Stimulated activated CD4-positive, alpha-beta T cell treated with anti-CD3 and anti-CD28 coated beads, Interleukin-2, amount 100 ng/mL, for 4 hours (primary cell): ENCODE measurements around the gene SRGAP2B.
"Not testable (repeated sequence)": the region's sequence is repeated elsewhere in the genome, so short reads cannot be mapped to it uniquely, and the experiment has no call there.

Source experiments
- DNase-seq: peaks from one replicate; pipeline ENCODE4 v3.0.0-alpha.2; 2020; ENCODE audit warnings: low read depth

The SRGAP2B gene

DNA sequence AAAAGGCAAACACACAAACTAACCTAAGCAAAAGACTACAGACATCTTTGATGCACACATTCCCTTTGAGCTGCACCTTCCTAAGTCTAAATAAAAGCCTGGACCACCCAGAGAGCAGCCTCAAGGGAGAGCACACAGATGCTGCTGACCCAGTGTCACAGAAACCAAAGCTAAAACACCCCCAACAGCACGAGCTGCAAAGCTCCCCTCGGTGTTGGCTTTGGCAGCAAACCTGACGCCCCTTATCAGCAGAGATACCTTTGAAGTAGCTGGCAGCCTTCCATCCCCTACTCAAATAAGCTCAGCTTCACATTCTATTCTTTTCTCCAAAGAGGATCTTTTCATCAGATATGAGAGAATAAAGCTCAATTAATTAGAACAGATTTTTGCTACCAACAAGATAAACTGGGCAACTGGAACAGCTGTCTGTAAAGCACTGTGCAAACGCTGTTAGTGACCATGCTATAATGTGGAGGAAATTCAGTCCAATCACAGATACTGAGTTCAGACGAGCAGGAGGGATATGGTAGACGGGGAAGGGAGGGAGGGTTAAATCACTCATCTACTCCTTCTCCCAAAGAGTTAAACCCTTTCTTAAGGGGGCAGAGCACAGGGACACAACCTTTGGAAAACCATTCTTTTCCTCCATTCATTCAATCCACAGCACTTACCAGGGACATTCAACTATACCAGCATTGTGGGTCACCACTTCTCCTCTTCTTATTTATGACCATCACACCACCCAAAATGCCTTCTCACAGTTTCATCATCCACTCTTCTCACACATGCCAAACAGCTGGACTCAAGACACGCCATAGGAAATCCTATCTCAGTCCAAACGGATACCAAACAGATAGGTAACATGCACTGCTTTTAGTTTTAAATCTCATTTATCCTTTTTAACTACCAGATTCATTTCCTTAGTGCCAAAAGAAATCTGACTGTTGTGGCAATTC lies 148.3 kb downstream of the SRGAP2B start:
- not testable (repeated sequence) for DNase-seq

DNA sequence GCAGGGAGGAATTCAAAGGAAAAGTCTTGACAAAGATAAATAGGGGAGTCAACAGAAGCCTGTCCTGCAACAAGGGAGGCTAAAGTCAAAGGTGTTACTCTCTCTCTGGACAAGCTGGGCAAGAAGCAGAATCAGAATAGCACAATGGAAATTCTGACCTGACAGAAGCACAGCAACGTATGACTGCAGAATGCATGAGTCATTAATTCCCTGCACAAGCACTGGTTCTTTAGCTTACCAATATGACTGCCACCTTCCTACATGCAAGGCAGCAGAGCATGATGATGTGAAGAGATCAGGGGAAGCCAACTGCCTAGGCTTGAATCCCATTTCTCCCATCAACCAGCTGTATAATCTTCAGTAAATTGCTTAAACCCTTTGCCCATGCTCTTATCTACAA lies 153.4 kb downstream of the SRGAP2B start:
- not testable (repeated sequence) for DNase-seq

DNA sequence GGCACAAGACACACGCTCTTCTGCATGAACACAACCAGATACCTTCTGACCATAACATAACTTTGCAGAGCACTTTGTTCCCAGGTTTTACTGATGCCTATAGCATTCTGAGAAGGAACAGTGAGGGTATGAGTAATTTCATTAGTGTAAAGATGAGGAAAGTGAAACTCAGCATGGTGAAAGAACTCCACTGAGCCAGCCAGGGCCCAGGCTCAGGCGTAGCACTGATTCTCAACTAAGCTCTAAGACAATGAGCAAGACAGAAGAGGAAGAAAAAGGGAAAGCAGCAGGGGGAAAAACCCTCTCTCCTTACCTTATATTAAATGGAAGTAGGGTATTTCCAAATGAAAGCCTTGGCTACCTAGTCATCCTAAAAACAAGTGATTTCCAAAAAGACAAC lies 155.1 kb downstream of the SRGAP2B start:
- not testable (repeated sequence) for DNase-seq

DNA sequence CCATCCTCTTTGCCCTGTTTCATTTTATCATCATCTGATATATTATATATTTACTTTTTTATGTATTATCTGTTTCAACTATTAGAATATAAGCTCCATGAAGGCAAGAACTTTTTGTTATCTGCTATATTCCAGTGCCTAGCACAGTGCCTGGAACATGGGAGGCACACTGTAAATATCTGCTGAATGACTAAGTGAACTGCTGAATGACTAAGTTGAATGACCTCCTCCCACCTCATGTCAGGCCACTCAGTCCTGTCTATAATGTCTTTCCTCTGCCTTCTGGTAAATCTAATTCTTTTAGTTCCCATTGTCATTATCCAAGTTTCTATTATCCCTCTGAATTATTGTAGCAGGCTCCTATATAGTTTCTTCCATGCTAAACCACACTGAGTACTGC lies 156.5 kb downstream of the SRGAP2B start:
- not testable (repeated sequence) for DNase-seq

DNA sequence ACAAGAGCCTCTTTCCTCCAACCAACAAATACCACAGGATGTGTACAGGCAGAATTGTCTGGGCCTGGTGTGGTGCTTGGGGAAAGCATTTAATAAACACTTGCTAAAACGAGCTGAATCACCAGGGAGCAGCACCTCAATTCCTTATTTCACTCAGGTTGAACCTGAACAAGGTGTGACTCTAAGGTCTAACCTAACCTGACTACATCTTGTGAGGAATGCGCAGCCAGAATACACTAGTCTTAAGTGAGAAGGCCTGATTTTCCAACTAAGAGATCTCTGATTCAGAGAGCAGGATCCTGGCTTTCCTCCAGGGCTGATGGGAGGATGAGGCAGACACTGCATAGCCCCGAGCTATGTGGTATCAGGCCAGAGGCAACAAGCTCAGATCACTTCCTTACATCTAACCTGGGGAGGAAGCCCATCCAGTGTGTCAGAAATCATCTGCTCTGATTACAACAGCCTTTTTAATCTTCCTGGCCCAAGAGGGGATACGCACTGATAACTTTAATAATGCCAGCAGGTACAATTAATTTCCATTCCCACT lies 158.9 kb downstream of the SRGAP2B start:
- DNase-seq: not testable (repeated sequence)

DNA sequence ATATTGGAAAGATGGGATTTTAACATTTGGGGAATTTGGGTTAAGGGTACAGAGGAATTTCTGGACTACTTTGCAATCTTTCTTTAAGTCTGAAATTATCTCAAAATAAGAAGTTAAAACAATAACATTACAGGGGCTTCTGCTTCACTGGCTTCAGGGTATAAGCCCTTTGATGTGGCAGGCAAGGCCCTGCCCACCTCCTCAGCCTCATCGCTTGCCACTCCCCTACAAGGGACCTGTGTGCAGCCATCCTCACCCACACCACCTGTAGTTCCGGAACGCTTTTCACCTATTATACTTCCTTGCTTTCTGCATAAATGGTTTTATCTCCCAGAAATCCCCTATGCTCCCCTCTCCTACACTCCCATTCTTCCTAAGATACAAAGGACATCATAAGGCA lies 159.8 kb downstream of the SRGAP2B start:
- DNase-seq: not testable (repeated sequence)

DNA sequence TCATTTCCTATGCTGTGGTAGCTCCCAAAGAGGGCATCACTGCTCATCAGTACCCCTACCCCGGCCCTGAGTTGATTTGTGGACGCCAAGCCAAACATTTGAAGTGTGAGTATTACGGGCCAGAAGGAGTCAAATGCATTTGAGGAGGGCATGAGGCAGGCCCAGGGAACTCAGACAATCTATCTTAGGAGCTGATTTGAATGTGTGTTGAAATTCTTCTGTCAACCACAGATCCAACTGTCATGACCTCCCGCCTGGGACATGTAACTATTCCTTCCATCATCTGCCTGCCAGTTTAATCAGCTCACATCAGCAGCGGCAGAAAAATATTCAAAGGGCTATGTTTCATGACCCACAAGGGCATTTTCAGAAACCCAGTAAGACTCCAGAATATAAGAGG lies 162.1 kb downstream of the SRGAP2B start:
- not testable (repeated sequence) for DNase-seq

DNA sequence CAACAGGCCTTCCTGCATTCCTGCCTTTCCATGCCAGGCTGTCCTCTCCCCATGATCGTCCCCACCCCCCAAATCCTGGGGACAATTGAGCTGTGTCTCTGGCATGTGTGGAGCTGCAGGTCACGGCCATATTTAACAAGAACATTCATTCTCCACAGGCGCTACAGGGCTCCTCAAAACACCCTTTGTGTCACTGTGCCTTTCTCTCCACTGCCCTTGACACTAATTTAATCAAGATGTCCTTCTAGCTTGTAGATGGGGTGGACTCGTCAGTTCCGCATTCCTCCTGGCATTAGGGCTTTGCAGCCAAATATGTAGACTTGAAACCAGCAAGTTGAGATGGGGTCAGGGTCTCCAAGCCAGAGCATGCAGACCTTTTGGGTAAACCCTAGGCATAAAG lies 163.0 kb downstream of the SRGAP2B start:
- not testable (repeated sequence) for DNase-seq

DNA sequence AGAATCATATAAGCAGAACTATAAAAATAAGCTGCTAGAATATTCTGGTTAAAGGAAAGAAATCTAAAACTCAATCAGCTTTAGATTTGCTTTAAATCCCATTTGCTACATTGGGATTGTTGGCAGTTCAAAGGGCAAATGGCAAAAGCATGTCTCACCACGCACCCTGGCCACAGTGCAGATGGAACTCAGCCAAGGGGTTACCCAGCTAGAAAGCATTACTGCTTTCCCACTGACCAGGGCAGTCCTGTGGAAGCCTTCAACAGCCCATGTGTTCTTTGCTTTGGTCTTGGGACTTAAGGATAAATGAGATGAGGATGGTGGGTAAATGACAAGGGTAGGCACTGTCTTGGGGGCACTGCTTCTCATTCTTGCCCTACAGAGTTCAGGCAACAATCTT lies 163.6 kb downstream of the SRGAP2B start:
- not testable (repeated sequence) for DNase-seq

DNA sequence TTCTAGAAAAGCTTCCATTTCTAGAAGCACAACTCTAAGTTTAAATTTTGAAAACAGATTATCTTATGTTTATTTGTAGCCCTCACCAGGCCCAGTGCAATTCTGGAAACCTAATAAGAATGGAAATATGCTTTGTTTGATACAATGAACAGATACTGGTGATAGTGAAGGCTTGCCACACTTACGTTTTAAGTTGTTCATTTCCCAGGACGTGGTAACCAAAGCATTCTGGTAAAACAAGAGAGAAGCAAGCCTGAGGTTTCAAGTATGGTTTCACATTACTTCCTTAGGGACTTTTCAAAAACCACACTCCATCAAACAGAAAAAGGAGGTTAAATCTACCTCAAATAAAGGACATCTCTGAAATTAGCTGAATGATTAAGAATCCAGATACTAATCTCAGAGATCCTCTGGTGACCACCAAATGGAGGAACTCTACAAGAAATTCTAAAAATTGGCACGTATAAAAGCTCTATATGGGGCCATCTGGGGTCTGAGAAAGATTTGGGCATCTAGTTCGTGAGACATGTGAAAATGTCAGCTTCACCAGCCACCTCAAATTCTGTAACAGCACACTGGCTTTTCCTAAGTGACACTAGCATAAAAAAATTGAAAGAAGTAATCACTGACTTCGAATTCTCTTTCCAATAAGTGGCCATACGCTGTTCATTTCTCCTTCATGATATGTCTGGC lies 164.9 kb downstream of the SRGAP2B start:
- not testable (repeated sequence) for DNase-seq

DNA sequence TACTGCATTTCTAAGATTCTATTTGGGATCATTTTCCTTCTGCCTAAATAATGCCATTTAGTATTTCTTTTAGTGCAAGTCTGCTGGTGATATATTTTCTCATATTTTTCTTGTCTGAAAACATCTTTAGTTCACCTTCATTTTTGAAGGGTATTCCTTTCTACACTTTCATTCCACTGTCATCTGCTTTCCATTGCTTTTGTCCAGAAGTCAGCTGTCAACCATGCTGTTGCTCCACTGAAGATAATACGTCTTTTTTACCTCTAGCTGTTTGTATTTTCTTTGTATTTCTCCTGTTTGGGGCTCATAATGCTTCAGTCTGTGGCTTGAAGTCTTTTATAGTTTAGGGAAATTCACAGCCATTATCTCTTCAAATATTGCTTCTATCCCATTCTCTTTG lies 167.8 kb downstream of the SRGAP2B start:
- not testable (repeated sequence) for DNase-seq

DNA sequence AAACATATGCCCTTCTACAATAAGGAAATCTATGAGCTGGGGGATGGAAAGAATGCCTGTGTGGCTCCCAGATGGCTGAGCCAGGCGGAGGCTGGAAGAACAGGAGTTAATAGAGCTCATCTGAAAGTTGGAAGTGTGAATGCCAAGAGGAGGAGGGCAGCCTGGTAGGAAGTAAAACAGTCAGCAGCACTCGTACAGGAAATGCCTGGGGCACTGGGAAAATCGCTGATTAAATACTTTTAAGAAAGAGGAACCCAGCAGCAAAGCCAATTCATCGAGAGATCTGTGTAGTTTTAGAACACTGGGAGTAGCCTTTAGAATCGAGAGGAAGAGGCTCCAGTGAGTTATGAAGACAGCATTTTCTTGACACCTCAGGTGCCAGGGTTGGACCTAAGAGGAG lies 171.5 kb downstream of the SRGAP2B start:
- not testable (repeated sequence) for DNase-seq

DNA sequence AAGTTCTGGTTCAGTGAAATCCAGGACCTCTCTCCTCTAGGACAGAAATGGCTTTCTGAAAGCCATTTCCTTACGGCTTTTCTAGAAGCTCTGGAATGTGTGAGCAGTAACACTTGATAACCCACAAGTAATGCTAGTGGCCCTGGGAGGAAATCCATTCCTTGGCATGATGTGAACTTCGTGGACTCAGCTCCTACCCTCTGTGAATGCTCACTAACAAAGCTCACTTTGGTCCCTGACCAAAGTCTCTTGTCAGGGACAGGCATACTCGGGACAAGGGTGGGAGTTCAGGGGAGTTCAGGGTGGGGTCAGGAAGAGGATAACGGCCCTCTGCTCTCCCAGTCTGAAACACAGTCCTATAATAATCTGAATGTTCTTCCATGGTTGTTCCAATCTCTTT lies 172.3 kb downstream of the SRGAP2B start:
- DNase-seq: not testable (repeated sequence)

DNA sequence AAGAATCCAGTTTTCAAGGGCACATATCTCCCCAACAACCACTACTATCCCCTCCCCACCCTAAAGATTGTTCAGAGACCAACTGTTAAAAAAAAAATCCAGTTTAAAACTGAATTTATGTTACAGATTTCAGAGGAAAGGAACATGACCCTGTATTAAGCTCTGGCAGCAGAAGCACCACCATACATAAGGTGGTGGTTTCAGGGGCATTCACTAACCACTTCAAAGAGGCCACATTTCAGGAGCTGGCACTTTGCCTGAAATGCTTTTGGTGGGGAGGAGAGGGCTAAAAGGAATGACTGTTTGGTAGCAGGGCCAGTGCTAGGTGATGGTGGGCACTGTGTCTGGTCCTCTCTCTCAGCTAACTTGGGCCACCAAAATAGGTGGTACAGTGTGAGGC lies 176.0 kb downstream of the SRGAP2B start:
- not testable (repeated sequence) for DNase-seq

DNA sequence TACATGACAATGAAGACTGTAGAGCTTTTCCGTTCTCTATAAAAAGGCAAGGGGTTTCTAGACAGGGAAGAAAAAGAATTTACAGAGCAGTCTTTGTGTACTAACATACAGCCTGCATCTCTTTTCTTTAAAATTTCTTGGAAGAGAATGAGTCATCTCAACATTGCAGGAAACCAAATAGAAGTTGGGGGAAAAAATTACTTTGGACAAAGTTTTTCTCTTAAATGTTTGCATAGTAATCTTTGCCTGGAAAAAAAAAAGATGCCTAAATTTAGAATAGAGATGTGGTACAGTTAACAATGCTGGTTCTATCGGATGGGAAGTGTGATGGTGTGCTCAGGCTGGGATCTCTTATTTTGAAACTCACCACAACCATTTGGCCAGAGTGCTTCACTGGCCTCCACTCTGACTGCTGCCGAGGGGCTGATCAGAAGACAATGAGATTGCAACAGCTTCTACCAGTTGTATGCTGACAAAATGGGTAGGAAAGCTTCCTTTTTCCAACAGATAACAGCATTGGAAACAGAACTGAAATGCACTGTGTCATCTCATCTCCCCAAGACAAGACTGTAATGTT lies 177.0 kb downstream of the SRGAP2B start:
- not testable (repeated sequence) for DNase-seq

DNA sequence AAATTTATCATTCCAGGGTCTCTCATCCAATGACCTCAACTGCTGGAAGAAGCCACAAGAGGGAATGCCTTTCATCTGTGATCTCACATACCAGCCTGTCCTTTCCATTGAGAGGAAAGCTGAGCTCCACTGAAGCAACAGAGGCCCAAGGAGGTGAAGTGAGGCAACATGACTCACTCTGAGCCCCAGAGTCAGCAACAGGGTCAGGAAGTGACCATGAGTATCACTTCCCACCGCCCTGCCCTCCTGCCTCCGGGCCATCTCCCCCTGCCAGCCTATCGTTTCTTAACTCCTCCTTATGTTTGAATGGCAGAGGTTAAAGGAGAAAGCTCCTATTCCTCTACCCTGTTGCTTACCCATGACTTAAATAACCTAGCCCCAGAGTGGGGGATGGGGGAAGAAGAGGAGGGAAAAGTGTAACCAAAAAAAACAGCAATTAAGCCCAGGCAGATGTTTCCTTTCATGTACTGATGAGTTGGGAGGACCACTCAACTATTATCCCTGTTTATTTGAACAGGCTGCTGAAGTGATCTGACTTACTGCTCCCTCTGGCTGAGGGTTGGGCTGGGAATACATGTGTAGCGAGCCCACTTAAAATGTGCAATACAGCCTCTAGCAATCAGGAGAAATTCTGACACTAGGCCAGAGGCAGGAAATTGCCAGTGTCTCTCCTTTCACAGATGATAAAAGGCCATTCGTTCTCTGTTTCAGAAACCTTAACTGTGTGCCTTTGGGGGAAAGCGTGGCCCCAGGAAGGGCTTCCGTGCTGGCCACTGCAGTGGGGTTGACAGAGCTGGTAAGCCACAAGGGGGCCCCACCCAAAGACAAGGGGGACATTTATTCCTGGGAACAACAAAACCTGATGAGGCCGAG lies 177.7 kb downstream of the SRGAP2B start:
- not testable (repeated sequence) for DNase-seq

DNA sequence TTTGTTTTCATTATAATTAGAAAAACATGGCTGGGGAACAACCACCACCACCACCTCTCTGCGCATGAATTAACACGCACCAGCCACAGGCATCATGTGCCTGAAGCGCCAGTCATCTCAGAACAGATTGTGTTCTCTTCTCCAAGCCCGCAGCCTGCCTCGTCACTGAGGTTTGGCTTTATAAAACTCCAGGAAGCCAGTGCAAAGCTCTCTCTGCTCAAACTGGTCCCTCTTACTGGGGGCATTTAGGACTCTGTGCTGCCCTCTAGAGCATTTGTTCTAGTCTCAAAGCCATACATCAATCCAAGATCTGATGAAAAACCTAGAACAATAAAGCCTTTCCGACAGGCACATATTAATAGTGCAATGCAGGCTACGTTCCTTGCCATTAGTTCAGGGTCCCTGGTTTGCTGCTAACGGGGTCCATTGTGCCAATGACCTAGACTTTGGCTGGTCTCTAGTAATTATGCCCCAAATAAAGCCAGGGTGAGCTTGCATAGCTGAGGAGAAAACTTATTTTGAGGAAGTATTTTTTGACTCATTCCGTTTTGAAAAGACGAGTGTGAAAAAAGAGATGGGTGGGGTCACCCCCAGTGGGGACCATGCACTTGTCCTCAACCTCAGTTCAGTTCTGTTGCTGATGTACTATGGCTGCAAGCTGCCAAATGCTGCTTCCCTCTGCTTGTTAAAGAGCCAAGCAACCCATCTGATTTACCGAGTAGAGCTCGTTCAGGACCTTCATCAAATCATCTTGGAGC lies 181.0 kb downstream of the SRGAP2B start:
- DNase-seq: not testable (repeated sequence)

DNA sequence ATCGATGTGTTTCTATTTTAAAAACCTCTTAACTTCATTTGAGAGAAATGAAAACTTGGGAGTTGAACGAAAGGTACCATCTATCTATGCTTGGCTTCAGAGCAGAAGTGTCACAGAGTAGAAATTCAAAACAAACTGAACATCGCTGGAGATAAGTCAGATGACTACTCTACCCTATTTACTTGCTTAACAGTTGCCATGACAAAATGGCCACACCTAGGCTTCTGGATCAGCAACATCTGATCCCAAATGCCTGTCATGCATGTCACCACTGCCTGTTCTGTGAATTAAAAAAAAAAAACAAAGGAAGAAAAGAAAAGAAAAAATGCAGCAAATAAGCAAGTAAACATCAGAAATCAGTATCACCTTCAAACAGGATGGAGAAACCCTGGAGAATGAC lies 181.7 kb downstream of the SRGAP2B start:
- DNase-seq: not testable (repeated sequence)

DNA sequence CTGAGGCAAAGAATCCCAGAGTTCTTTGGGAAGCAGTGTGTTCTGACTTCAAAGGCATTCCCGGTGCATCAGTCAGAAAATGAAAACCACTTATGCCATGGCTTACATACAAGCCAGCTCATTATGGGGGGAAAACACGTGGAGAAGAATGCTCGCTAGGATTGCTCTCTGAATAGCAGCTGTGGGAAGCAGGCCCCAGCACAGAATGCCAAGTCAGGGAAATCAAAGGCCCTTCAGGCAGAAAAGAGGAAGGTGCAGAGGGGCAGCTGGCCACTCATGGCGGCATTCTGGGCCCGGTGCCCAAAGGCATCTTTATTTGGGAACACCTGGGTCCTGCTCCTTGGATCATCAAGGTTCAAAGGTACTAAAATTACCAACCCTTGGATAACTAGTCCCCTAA lies 184.4 kb downstream of the SRGAP2B start:
- DNase-seq: not testable (repeated sequence)

DNA sequence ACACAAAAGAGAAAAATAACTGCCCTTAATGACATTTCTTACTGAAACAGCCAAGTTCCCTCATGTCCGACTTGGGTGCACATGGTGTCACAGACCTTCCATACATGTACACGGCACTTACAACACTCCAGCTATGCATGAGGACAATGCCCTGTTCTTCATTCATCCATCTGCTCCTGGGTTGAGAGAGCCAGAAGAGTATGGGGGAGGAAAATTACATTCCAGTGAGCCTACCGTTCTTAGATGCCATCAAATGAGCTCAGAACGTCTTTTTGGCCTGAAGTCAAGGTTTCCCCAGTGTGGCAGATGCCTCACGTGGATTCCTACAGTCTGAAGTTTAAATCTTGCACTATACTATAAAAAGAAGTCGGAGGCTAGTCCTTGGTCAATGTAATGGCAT lies 194.3 kb downstream of the SRGAP2B start:
- not testable (repeated sequence) for DNase-seq
